Stimulated activated CD4-positive, alpha-beta T cell treated with anti-CD3 and anti-CD28 coated beads, Interleukin-2, amount 100 ng/mL, for 24 hours (primary cell): ENCODE results near the gene TBC1D22A.
"Not testable (repeated sequence)": the region's sequence is repeated elsewhere in the genome, so short reads cannot be mapped to it uniquely, and the experiment has no call there.

Experiments
- DNase-seq, 2 donors: peaks; one replicate each; pipeline ENCODE4 v3.0.0-alpha.2; 2020

The TBC1D22A gene

GRCh38 chr22:47036936-47037485 is 274.6 kb downstream of the TBC1D22A start:
- no peak for DNase-seq

GRCh38 chr22:47038206-47038835 is 275.9 kb downstream of the TBC1D22A start:
- DNase-seq, result no peak

DNA sequence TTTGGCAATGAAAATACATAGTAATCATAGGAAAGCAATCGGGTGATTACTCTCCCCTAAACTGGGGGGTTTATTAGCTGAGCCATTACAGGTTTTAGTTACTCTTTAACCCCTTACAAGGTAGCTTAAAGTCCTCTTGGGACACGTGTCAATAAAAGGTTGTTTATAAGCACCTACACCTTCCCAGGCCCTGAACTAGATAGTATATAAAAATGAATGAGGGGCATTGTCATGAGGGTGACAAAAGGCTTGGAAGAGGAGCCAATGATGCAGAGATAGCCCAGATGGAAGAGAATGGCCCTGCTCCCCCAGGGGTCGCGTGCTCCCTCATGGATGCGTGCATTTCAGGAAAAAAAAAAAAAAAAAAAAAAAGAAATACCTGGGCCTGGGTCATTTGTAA is 276.9 kb downstream of the TBC1D22A start:
- DNase-seq, result no peak

- no peak for DNase-seq
Observed at GRCh38 chr22:47040486-47041270, 278.2 kb downstream of the TBC1D22A start.

GRCh38 chr22:47041271-47042115 is 279.0 kb downstream of the TBC1D22A start:
- DNase-seq, result no peak

DNA sequence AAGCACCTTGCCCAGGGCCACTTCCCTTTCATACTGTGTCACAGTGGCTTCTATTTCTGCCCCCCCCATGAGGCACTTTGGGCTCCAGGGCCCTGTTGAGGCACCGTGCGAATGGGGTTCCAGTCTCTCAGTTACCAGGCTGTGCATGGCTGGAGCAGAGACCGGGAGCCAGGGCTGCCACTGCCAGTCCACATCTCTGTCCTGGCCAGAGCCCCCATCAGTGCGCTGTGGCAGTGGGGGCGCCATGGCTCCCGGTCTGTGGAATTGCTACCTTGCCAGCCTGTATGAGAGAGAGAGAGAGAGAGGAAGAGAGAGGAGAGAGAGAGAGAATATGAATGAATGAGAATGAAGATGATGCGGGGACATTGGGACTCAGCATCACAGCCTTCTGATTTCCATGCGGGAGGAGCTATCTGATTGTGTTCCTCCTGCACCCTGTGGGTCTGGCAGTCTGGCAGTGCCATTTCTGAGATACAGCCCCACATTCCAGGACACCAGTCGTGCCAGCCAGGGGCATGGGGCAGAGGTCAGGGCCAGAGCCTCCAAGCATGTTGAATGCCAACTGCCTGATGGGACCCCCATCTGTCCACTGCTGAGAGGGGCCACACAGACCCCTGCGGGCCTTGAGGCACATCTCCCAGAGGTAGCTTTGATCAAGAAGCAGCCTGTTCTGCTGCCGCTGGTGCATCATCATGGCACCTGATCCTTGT is 279.8 kb downstream of the TBC1D22A start:
- no peak for DNase-seq

- no peak for DNase-seq
Observed at GRCh38 chr22:47042861-47043496, 280.5 kb downstream of the TBC1D22A start.

DNA sequence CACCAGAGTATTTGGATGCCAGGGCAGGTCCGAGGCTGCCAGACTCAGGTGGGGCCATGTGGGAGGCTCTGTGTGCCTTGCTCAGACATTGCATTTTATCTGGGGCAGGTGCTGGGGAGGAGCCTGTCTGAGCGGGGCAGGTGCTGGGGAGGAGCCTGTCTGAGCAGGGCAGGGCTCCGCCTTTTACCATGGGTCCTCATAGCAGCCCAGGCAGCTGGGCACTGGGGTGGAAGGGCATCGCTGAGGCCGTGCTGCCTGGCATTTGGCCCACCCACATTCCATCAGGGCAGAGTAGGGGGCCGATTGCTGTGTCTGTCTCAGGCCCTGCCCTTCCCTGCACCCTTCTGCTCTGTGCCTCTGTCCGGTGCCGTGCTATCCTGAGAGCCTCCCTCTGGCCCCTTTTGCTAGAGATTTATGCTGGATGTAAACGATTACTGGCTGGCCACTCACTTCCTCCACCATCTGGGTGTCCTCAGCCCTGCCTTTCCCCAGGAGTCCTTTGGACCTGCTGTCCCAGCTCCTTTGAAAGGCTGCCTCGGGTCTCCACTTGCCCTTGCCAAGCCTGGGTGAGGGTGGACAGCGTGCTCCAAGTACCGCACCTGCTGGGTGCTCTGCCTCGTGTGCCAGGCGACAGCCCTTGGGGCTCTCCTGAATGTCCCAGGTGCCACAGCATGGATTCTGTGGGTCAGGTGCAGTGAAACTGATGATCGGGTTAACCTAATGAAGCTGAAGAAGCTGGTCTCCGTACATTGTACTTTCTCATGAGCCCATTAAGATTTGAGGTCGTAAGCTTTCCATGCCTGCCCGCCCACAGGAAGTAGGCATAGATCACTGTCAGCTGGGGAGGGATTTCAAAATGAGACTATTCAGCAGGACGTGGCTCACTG is 281.6 kb downstream of the TBC1D22A start:
- DNase-seq, result no peak

- no peak for DNase-seq
Observed at GRCh38 chr22:47044722-47045535, 282.5 kb downstream of the TBC1D22A start.

- no peak for DNase-seq
Observed at GRCh38 chr22:47045691-47046410, 283.4 kb downstream of the TBC1D22A start.

DNA sequence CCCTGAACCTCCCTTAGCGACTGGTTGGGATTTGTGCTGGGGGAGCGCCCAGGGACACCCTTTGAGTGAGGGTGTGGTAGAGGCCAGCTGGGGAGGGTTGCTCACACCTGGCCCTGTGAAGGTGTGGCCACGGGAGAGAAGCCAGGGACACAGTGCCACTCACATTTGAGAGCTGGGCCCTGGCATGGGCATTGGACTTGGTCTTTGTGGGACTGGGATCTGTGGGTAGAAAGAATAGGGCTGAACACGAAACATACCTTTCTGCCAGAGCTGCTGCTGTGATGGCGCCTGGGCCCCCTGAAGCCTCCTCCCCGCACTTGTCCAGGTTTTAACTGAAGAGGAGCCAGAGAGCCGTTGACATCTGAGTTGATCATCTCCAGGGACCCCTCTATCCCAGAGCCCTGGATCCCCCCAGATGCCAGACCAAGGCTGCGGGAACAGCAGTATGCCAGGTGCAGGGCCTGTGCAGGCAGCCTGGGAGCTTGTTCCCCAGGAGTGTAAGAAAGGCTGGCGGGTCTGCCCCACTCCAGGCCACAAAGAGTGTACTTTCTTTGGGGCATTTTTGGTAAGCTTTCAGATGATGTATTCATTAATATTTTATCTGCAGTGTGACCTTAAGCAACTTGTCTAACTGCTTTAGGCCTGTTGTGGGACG is 284.1 kb downstream of the TBC1D22A start:
- DNase-seq, result no peak

- DNase-seq, result no peak
Observed at GRCh38 chr22:47047321-47048122, 285.1 kb downstream of the TBC1D22A start.

GRCh38 chr22:47048123-47049077 is 285.9 kb downstream of the TBC1D22A start:
- no peak for DNase-seq

- no peak for DNase-seq
Observed at GRCh38 chr22:47049078-47049624, 286.7 kb downstream of the TBC1D22A start.

DNA sequence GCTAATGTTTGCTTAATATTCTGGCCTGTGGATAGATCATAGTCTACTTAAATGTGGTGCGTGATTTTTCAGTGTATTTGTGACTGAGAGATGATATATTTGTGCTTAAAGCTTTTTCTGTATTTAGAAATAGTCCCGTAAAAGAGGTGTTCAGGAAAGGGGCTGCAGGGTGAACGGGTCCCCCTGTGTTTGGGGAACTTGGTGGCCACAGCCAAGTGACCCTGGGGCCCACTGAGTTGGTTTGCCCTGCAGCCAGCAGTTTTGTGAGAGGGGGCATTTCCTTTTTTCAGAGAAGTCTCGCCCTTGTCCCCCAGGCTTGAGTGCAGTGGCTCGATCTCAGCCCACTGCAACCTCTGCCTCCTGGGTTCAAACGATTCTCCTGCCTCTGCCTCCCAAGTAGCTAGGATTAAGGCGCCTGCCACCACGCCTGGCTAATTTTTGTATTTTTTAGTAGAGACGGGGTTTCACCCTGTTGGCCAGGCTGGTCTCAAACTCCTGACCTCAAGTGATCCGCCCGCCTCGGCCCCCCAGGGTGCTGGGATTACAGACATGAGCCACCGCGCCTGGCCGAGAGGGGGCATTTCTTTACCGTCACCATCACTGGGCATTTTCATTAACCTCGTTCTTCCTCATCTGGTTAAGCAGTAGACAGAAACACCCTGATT is 287.4 kb downstream of the TBC1D22A start:
- not testable (repeated sequence) for DNase-seq
